ENCODE measurements around the gene LRRC53. TPM values are rescaled to one million over a fixed set of nuclear protein-coding genes. Genes with fewer than 3 reads are reported as not detected.

LRRC53 gene, protein sequence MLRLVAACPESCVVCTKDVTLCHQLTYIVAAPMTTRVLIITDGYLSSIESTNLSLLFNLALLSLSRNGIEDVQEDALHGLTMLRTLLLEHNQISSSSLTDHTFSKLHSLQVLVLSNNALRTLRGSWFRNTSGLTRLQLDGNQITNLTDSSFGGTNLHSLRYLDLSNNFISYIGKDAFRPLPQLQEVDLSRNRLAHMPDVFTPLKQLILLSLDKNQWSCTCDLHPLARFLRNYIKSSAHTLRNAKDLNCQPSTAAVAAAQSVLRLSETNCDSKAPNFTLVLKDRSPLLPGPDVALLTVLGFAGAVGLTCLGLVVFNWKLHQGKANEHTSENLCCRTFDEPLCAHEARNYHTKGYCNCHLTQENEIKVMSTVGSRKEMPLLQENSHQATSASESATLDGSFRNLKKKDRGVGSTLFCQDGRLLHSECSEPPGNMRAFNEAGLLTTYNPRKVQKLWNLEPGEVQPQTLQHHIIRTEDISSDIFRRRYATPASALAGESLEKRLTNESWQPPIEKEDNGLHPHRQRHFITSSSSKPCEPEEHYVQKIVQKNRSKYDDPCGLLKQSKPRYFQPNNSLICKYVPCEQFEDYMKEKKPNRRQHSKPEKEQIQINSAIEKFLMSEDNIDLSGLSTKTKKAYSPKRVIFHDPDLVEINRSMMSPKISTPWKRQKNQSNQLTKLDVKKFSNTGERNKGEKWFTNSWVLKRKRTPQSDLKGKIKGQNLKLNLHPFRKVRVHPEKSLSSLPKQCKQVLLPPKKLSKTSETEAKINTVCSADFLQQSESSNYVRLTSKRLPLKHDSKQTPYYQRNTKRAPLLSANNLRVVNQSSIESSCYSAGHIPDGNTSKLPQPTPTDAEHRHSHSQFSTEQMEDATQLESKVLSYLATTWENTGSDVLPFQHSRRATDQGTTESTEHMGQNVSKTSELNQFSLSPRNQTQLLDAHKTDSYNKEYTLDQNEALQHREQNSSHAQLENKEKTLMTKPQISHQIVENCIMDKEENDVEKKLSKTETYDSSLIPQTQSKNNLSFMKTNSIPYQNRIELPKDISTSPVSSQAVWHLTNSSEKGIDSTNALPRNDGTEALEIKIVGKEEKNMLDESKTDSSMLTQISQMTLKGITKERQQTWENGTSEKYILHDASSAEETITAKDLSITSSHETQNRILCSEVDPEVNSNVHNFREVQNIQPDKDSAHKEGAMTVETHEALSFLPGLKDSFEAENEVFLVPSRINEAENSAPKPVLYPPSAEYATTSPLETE
- not detected in 2 replicates for total RNA-seq

DNA sequence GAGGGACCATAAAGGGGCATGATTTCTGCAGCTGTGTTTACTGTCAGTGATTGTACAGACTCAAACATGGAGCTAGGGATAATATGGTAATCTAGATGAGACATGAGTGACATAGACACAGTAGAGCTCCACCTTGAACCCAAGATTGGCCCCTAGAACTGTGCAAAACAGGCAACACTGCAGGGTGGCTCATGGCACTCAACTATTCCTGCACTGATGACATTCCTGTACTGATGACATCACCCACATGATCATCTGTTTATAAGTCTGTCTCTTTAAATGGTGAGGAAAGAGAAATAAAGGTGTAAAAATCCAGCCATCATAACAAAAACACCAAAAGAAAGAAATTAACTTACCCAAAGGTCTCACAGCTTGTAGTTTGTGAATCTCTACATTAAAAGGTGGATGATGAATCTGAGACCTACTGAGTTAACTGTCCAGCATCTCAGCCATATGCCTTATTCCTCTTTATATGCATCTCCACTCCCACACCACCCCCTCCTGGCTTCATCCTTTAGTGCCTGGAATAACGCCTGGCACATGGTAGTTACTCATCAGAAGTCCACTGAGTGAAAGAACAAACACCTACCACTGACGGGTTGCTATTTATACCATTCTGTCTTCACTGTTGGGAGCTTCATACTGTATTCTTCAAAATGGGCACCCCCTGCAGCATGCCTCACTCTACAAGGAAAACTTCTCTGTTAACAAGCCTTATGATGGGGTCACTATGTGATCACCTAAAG lies at the start of gene LRRC53:
LRRC53 (minus strand) TSS at position 442 of the 746 bp plus-strand sequence. CDS start 29,262 bp downstream, outside the sequence.
- no peak for DNase-seq (ENCODE audit: low read depth)
- TF ChIP-seq, protein P1, sequence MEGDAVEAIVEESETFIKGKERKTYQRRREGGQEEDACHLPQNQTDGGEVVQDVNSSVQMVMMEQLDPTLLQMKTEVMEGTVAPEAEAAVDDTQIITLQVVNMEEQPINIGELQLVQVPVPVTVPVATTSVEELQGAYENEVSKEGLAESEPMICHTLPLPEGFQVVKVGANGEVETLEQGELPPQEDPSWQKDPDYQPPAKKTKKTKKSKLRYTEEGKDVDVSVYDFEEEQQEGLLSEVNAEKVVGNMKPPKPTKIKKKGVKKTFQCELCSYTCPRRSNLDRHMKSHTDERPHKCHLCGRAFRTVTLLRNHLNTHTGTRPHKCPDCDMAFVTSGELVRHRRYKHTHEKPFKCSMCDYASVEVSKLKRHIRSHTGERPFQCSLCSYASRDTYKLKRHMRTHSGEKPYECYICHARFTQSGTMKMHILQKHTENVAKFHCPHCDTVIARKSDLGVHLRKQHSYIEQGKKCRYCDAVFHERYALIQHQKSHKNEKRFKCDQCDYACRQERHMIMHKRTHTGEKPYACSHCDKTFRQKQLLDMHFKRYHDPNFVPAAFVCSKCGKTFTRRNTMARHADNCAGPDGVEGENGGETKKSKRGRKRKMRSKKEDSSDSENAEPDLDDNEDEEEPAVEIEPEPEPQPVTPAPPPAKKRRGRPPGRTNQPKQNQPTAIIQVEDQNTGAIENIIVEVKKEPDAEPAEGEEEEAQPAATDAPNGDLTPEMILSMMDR (IDR thresholded peaks at IDR 0.05; ENCODE audit: insufficient read depth, low read length, severe bottlenecking), result no peak
- peak; percentile 83 for FAIRE-seq

DNA sequence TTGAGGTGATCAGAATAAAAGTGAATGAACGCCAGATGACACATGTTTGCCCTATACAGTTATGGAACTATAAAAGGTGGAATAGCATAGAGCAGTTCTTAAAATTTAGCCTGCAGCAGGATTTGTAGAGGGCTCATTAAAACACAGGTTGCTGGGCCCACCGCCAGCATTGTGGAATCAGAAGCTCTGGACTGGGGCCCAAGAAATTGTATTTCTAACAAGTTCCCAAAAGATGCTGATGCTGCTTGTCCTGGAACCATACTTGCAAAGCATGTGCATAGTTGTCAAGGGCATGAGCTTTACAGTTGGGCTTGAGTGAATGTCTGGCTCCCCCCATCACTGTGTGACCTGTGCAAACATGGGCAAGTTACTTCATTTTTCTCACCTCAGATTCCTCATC lies 37.5 kb upstream of the LRRC53 start:
- TF ChIP-seq, protein P1 (IDR thresholded peaks at IDR 0.05; ENCODE audit: insufficient read depth, low read length, severe bottlenecking), result no peak
- Histone ChIP-seq H3K36me3 (ENCODE audit: control insufficient read depth, insufficient read depth, low read length) (no peaks in the 10 kb centered on the region), H3K4me3 (ENCODE audit: low read depth, low read length) (no peak overlapping the region), H3K27me3 (ENCODE audit: control insufficient read depth, insufficient read depth, low read length) (no peaks in the 10 kb centered on the region)
- DNase-seq (ENCODE audit: low read depth) (no peak), FAIRE-seq (peak; percentile 36)

More for the DNA sequence above, at the start of gene LRRC53:
- Histone ChIP-seq H3K36me3 (ENCODE audit: control insufficient read depth, insufficient read depth, low read length) (no peaks in the 10 kb centered on the region), H3K27me3 (ENCODE audit: control insufficient read depth, insufficient read depth, low read length) (no peaks in the 10 kb centered on the region), H3K4me3 (ENCODE audit: low read depth, low read length) (no peak within 1 kb of the TSS)

DNA sequence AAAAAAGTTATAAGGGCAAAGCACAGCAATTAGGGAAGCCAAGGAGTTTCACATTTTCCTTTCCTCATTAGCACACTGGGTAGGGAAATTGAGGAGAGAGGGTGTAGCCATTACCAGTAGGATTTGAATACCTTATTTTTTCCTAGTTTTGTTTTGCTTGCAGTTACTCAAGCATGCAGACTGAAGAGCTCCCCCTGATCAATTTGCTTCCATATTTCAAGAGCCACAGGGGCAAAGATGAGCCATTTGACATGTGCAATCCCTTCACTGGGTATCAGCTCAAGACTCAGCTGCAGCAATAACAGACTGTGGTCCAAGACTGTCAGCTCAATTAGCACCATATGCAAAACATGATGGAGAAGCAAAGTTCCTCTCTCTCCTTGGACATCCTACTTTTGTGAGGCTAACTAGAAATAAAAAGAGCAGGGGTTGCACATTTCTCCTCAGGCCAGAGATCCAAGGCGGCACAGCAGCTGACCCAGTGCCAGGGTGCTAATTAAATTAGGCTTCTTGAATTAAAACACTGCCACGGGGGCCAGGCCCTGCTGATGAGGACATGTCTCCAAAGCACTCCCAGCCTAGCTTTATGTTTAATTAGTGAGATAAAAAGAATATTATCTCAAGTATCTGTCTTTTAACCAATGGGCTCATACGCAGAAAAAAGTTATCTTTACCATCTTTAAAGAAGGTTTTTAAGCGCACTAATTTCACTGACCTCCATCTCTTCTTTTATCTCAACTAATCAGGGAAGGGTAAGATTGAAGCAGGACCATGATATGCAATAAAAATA lies 36.7 kb upstream of the LRRC53 start:
- H3K4me3 ChIP-seq (ENCODE audit: low read depth, low read length), result no peak overlapping the region
- FAIRE-seq (no peak), DNase-seq (ENCODE audit: low read depth) (no peak)
- TF ChIP-seq, protein P1 (IDR thresholded peaks at IDR 0.05; ENCODE audit: insufficient read depth, low read length, severe bottlenecking), result no peak
- H3K27me3 ChIP-seq (ENCODE audit: control insufficient read depth, insufficient read depth, low read length), result no peaks in the 10 kb centered on the region
- H3K36me3 ChIP-seq (ENCODE audit: control insufficient read depth, insufficient read depth, low read length), result no peaks in the 10 kb centered on the region

DNA sequence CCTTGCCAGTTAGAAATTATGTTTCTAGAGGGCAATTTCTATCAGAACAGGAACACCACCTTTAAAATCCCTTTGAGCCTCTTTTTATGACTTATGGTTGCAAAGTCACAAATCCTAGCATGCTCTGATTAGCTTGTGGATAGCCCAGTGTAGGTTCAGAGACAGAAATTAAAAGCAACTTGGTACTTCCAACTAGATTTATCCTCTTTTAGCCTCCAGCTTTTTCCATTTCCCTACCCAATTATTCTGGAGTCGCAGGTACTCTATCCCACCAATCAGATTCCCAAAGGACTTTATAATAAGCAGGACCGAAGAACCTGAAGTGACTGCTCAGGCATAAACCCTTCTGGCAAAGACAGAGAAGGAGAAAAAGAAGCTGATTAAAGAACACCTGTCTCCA lies 33.4 kb upstream of the LRRC53 start:
- FAIRE-seq (no peak), DNase-seq (ENCODE audit: low read depth) (no peak)
- Histone ChIP-seq H3K4me3 (ENCODE audit: low read depth, low read length) (no peak overlapping the region), H3K36me3 (ENCODE audit: control insufficient read depth, insufficient read depth, low read length) (no peaks in the 10 kb centered on the region), H3K27me3 (ENCODE audit: control insufficient read depth, insufficient read depth, low read length) (no peaks in the 10 kb centered on the region)
- TF ChIP-seq, protein P1 (IDR thresholded peaks at IDR 0.05; ENCODE audit: insufficient read depth, low read length, severe bottlenecking), result no peak
